Colon (tissue), 2 donors: ENCODE measurements around the gene BARHL2.

Experiments used
- FAIRE-seq: peaks from 2 replicates; lab custom pipeline; 2012; peaks lifted over from hg19 to GRCh38; lab: Jason Lieb, UNC
- donor health status: control.
- donor health status: control.

BARHL2 gene

DNA sequence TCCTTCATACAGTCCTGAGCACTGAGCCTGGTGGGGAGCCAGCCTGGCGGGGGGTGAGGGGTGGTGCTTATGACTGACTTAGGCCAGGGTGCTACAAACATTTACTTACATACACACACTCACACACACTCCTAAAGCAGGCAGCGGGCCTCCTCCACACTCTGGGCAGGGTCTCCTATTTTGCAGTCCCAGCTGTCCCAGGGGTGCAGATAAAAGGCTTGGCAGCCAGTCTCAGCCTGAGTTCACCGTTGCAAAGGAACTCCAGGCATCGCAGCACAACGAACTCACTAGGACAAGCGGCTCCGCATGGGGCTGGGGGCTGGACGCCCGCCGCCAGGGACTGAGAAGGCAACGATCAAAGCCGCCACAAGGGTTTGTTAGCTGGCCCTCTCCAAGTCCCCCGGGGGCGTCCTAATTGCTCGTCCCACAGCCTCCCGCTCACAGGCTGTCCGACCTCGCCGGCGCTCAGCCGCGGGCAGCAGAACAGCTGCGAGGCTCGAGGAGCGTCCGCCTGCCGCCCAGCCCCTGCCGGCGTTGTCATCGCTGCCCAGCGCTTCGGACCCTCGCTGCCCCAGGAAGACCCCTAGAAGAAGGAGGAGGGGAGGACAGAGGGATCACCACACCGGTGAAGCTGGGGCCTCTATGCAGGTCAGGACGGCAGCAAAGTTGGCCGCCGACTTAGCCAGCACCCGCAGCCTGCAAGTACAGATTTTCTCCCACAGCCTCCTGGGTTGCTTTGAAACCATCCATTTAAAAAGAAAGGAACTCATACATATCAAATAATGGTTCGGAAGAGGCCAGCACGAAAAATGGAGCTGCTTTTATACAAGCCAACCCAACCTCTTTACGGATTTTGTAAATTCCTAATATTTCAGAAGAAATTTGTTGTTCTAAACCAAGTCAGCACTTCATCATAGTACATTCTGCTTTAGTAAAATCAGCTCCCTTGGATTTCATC is 6.2 kb downstream of the BARHL2 start:
- no peak for FAIRE-seq

DNA sequence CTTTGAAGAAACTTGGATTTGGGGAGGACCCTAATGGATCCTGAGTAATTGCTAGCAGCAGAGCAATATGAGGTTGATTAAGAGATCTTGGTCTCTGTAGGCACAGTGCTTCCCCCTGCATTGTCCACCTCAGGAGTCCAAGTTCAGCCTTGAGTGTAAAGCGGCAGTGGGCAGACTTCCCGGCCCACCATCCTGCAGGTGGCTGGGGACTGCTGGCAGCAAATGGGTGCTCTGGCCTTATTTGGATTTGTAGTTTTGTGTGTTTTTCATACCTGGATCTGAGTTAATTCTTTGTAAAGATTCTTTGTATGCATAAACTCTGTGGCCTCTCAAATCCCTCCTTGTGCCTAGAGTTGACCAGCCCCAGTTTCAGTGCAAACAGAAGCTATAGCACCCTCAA is 7.6 kb downstream of the BARHL2 start:
- FAIRE-seq: no peak

DNA sequence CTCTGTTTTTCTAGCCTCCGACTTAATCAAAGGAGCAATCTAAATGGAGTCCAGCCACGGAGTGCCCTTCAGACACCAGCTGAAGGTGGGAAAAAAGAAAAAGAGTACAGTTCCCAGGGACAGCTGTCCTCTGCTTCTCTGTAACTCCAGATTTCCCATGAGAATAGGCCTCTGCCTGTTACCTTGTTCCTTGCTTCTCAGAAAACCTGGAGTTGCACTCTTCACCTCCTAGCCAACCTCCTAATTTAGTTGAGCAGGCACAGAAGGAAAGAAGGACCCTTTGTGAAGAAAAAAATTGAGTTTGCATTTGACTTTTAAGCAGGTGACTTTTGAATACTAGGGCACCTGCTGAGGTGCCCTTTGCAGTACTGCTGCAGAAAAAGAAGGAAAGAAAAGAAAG is 8.3 kb downstream of the BARHL2 start:
- FAIRE-seq: no peak

DNA sequence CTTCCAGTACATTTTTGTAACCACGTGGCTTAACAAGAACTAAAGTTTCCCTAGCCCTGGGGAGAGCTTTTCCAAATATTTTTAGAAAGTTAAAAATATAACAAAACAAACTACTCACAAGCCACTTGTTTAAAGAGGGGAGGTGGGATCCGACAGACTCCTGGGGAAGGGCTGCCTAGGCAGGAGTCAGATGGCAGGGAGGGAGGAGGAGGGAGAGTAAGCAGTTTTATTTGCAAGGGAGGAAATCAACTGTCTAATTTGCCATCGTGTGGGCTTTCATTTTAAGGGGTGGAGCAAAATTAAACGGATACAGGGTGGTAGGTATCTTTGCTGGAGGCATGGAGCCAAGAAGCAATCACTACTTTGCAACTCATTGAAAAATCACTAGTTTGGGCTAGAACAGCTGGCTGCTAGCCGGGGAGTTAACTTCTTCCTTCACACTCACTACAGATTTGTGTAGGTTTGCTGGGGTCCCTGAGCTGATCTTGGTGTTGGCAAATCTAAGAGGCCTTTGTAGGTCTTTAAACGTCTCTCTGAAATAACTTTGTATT is 8.8 kb downstream of the BARHL2 start:
- no peak for FAIRE-seq

DNA sequence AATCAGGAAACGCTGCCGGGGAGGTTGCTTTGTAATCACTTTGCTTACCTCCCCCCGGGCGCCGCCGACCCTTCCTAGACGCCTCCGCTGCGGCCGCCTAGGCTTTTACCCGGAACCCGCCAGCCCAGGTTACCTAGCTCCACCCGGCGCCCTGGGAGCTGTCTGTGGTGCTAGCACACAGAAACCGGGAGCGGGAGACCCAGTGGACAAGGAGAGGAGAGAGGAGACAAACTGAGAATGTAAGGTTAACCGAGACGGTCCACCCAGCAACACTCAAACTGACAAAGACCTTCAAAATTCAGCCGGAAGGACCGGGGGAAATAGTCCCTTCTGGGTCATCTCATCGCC is 9.8 kb downstream of the BARHL2 start:
- FAIRE-seq: no peak

DNA sequence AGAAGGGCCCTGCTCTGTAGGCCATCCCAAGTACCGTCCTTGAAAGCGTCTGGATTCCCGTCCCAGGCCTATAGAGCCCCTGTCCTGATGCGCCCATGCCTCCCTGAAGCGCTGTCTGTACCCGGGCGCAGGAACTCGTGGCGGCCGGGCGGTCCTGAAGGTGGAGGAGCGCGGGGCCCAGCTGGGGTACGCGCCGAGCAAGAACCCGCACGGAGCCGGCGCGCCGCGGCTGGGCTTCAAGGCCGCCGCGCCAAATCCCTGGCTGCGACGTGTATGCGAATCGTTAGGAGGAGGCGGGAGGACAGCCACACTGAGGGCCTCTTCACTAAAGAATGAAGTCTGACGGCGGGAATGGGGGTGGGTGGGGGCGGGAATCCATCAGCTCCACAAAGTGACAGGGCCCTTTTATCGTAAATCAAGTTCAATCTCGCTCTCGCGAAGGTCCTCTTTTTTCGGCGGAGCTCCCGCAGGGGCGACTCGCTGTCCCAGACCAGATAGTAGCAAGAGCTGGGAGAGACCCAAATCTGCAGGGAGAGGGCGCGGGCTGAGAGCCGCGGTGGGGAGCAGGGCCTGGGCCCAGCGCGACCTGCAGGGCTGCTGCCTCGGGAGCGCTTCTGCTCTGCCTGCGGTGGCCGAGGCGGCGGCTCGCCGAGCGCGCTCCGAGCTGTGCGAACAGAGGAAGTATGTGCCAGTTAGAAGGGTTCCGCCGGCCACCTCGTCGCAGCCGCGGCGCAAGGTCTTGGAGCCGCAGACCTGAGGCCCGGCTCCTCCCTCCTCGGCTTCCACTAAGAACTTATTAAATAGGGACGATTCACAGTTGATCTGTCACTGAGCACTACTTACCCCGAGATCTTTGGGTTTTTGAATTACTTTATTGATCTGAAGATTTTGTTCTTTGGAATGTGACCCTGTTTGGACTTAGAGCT is 10.4 kb downstream of the BARHL2 start:
- FAIRE-seq: no peak

DNA sequence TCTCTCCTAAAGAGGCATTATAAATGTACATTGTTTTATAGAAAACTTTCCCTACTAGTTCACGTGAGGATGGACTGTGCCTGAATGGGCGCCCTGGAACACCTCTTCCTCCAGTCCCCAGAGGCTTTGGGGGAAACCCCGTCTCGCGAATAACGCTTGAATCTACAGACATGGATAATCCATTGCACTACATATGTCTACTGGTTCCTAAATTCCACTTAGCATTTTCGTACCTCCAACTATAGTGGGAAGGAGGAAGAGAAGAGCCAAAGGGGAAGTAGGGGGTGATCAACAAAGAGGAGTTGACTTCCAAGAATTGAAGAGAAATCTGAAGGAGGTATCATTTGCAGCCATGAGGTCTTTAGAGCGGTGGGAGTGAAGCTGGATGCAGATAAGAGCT is 11.1 kb downstream of the BARHL2 start:
- FAIRE-seq: no peak

DNA sequence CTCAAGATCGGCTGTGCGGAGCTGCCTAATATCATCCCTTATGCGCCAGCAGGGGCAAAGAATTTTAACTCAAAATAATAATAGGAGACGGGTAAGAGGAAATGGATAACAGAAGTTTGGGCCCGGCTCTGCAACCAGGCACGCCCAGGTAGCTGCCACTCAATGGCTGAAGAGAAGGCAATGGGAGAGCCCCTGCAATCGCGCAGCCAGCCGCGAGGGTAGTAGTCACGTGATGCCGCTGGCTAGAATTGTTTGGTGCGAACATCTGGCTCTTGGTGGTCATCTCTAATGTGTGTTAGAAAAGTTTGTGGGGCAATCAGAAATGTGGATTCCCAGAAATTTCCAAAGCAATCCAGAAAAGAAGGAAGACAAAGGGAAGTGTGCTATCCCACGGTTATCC is 12.3 kb downstream of the BARHL2 start:
- FAIRE-seq: no peak

DNA sequence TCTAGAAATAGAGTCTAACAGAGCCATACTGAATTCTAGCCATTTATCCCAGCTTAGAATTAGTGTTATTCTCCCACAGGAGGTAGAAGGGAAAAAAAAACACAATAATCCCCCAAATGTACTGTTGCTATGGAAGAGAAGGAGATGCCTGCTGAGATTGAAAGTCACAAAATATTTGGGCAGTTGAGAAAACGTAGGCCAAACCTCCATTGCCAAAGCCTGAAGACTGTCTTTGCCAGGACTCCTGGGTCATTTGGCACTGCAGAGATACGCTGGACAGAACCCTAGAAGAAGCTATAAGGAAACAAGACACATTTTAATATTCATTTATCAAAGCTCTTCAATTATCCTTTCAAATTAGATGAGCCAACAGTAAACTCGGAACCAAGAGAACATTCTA is 22.3 kb downstream of the BARHL2 start:
- FAIRE-seq: no peak

DNA sequence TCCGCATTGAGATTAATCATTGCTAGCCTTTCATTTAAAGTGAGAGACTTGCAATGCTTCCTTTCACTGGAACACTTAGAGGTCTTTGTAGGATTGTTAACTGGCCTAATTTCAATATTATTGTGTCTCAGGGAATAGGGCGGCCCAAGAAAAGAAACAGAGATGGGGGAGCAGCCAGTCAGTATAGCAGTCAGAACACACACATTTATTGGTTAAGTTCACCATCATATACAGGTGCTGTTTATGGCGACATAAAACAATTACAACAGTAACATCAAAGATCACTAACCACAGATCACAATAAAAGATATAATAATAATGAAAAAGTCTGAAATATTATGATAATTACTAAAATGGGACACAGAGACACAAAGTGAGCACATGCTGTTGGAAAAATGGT is 29.4 kb downstream of the BARHL2 start:
- FAIRE-seq: no peak

DNA sequence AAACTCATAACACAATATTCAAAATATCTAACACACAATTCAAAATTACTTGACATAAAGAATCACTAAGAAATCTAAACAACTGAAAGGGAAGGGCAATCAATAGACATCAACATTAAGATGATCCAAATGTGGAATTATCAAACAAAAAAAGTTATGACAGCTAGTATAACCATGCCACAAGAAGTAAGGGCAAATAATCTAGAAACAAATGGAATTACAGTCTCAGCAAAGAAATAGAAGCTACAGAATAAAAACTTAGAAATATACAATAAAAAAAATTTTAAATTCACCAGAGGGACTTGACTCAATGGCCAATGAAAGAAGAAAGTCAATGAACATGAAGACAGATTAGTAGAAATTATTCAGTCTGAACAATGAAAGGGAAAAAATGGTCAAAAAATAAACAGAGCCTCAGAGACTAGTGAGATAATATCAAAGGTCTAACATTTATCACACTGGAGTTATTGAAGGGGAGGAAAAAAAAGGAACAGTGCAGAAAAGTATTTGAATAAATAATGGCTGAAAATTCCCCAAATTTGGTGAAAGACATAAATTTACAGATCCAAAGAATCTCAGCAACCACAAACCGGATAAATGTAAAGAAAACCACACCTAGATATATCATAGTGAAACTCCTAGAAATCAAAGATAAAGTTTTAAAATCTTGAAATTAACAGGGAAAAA is 41.8 kb downstream of the BARHL2 start:
- no peak for FAIRE-seq

DNA sequence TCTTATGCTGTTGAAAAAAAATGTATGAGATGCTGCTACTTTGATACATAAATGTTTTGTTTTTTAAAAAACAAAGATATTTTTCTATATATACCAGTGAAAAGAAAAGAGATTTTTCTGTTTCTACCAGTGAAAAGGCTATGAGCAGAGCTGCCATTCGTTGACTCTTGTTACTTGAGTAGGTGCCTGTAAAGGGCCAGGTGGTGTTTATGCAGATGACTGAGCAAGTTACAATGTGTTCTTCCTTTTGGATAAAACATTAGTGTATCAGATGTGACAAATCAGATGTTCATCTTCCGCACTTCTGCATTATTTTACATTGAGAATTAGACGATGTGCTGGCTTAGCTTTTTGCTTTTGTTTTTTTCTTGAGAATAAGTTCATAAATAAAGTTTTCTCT is 45.4 kb downstream of the BARHL2 start:
- FAIRE-seq: no peak

DNA sequence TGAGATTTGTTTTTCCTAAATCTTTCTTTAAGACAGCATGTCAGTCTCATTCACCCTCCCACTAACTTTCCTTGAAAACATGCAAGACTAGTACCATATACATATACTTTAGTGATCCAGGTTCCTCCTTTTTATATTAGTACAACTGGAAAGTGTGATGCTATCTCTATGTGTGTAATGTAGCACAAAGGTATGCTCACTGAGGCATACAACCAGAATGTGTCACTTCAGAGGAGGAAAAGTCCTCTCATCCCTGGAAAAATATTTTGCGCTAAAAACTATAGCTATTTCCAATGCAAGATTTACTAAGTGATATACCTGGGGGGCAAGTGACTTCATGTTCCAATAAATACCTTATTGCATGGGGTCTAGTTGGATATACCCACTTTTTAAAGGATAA is 45.9 kb downstream of the BARHL2 start:
- FAIRE-seq: no peak
